KOPT-K1 (cell line): ENCODE measurements around the gene IBA57.

Experiments
- H3K27ac ChIP-seq: fragments of 200-600 bp; sonication (generic); 2 replicates; pipeline ENCODE4 v1.5.1; 2016; ENCODE audit warnings: antibody characterized with exemption, mild to moderate bottlenecking, low read depth, low read length; ENCODE audit not compliant: poor library complexity, severe bottlenecking
- H3K36me3 ChIP-seq: fragments of 200-600 bp; sonication (generic); 2 replicates; pipeline ENCODE4 v1.5.1; 2017; ENCODE audit warnings: antibody characterized with exemption, mild to moderate bottlenecking, low read length, moderate library complexity; ENCODE audit not compliant: insufficient read depth
- H3K9me3 ChIP-seq: fragments of 200-600 bp; sonication (generic); 2 replicates; pipeline ENCODE4 v1.5.1; 2017; ENCODE audit warnings: antibody characterized with exemption, low read length, mild to moderate bottlenecking; ENCODE audit not compliant: insufficient read depth, poor library complexity, severe bottlenecking

The IBA57 gene

GRCh38 chr1:228165372-228166169 lies at the start of gene IBA57:
IBA57 (plus strand) TSS chr1:228165804; CDS start chr1:228165817, 13 bp downstream.
- Histone ChIP-seq H3K36me3 (no peaks in the 10 kb centered on the region; the same call in 1 of the 2 replicates), H3K9me3 (no peaks in the 10 kb centered on the region), H3K27ac (peak within 1 kb of the TSS; percentile 99)

GRCh38 chr1:228117335-228117734 lies 48.3 kb upstream of the IBA57 start:
- no peaks in the 10 kb centered on the region for H3K36me3 ChIP-seq
- no peak overlapping the region for H3K27ac ChIP-seq
- peaks cover 15% of the 10 kb centered on the region for H3K9me3 ChIP-seq

GRCh38 chr1:228118040-228118439 lies 47.6 kb upstream of the IBA57 start:
- no peak overlapping the region for H3K27ac ChIP-seq
- H3K9me3 ChIP-seq: peaks cover 15% of the 10 kb centered on the region
- H3K36me3 ChIP-seq: no peaks in the 10 kb centered on the region

- Histone ChIP-seq H3K9me3 (peaks cover 15% of the 10 kb centered on the region), H3K27ac (no peak overlapping the region), H3K36me3 (no peaks in the 10 kb centered on the region)
Observed at GRCh38 chr1:228120351-228120750, 45.3 kb upstream of the IBA57 start.

- Histone ChIP-seq H3K27ac (no peak overlapping the region), H3K9me3 (peaks cover 15% of the 10 kb centered on the region), H3K36me3 (no peaks in the 10 kb centered on the region)
Observed at GRCh38 chr1:228120857-228121489, 44.6 kb upstream of the IBA57 start.

- Histone ChIP-seq H3K36me3 (no peaks in the 10 kb centered on the region), H3K9me3 (peaks cover 4% of the 10 kb centered on the region)
Observed at GRCh38 chr1:228122921-228123441, 42.6 kb upstream of the IBA57 start.

GRCh38 chr1:228123505-228123904 lies 42.1 kb upstream of the IBA57 start:
- H3K27ac ChIP-seq: no peak overlapping the region
- no peaks in the 10 kb centered on the region for H3K36me3 ChIP-seq
- H3K9me3 ChIP-seq: no peaks in the 10 kb centered on the region

More at GRCh38 chr1:228122921-228123441, 42.6 kb upstream of the IBA57 start:
- H3K27ac ChIP-seq: no peak overlapping the region

GRCh38 chr1:228125185-228125584 lies 40.4 kb upstream of the IBA57 start:
- no peaks in the 10 kb centered on the region for H3K9me3 ChIP-seq
- H3K27ac ChIP-seq: no peak overlapping the region
- H3K36me3 ChIP-seq: no peaks in the 10 kb centered on the region

GRCh38 chr1:228131766-228132165 lies 33.8 kb upstream of the IBA57 start:
- Histone ChIP-seq H3K27ac (no peak overlapping the region), H3K36me3 (no peaks in the 10 kb centered on the region), H3K9me3 (no peaks in the 10 kb centered on the region)

GRCh38 chr1:228134591-228134990 lies 31.0 kb upstream of the IBA57 start:
- Histone ChIP-seq H3K27ac (no peak overlapping the region), H3K9me3 (no peaks in the 10 kb centered on the region), H3K36me3 (no peaks in the 10 kb centered on the region)

GRCh38 chr1:228136901-228137300 lies 28.7 kb upstream of the IBA57 start:
- Histone ChIP-seq H3K27ac (peak overlapping the region; percentile 26), H3K9me3 (no peaks in the 10 kb centered on the region), H3K36me3 (no peaks in the 10 kb centered on the region)

- Histone ChIP-seq H3K9me3 (no peaks in the 10 kb centered on the region), H3K36me3 (peaks cover 6% of the 10 kb centered on the region; the same call in 1 of the 2 replicates), H3K27ac (peak overlapping the region; percentile 83)
Observed at GRCh38 chr1:228139406-228139930, 26.1 kb upstream of the IBA57 start.

GRCh38 chr1:228139931-228140723 lies 25.5 kb upstream of the IBA57 start, which contains the start of gene GUK1:
GUK1 (plus strand) TSS chr1:228140279; CDS start chr1:228140303, 24 bp downstream.
- Histone ChIP-seq H3K27ac (peak within 1 kb of the TSS; percentile 83), H3K9me3 (no peaks in the 10 kb centered on the region), H3K36me3 (peaks cover 13% of the 10 kb centered on the region)

- Histone ChIP-seq H3K27ac (peak overlapping the region; percentile 83), H3K9me3 (no peaks in the 10 kb centered on the region), H3K36me3 (peaks cover 19% of the 10 kb centered on the region)
Observed at GRCh38 chr1:228140724-228141225, 24.8 kb upstream of the IBA57 start.
